ENCODE results near the gene PXK.

- TF ChIP-seq CTCF (conservative IDR thresholded peaks at IDR 0.05) (no peak), ZFX (IDR thresholded peaks at IDR 0.05) (no peak)
Measured at GRCh38 chr3:58404396-58404795, 71.7 kb downstream of the PXK start.
